Activated naive CD8-positive, alpha-beta T cell treated with anti-CD3 and anti-CD28 coated beads, Interleukin-2, amount 50 U/mL, for 16 hours (primary cell): ENCODE data around the gene KCNIP1.

ENCODE experiments used
- DNase-seq: peaks from one replicate; pipeline ENCODE4 v3.0.0-alpha.2; 2020; ENCODE audit warnings: low read depth, low spot score

Gene KCNIP1

GRCh38 chr5:170483701-170484458, 19.9 kb upstream of the KCNIP1 start:
- no peak for DNase-seq

DNA sequence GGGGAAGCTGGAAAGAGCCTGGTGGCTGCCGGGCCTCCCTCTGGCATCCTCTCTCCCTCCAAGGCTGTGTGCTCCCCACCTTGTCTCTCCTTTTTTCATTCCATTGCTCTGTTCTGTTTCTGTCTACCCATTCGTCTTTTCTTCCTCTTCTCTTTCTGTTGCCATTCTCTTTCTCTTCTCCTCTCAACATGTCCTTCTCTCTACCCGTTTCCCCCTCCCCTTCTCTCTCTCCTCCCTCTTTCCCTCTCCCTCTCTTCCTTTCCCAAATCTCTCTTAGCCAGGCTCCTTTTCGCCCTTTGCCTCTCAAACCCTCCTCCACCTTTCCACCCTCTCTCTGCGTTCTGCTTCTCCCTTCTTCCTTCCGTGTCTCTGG, 19.4 kb upstream of the KCNIP1 start:
- DNase-seq, result no peak

DNA sequence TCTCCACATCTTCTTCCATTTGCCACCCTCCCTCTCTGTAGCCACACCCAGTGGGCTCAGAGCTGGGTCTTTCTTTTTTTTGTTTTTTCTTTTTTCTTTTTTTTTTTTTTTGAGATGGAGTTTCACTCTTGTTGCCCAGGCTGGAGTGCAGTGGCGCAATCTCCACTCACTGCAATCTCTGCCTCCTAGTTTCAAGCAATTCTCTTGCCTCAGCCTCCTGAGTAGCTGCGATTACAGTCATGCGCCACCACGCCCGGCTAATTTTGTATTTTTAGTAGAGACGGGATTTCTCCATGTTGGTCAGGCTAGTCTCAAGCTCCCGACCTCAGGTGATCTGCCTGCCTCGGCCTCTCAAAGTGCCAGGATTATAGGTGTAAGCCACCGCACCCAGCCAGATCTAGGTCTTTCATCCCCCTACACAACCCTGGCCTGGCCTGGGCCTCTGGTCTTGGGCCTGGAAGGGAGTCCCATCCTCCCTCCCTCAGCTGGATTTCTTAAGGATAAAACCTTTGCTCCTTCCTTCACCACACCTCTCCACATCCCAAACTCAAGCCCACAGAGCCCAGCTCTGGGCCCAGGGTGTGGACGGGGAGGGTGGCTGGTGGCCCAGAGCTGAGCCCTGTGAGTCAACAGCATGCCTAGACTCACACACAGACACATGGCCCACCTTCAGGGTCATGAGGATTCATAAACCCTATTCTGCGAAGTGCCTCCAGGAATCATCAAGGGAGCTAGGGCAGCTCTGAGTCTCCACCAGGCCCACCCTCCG, 18.8 kb upstream of the KCNIP1 start:
- no peak for DNase-seq

DNA sequence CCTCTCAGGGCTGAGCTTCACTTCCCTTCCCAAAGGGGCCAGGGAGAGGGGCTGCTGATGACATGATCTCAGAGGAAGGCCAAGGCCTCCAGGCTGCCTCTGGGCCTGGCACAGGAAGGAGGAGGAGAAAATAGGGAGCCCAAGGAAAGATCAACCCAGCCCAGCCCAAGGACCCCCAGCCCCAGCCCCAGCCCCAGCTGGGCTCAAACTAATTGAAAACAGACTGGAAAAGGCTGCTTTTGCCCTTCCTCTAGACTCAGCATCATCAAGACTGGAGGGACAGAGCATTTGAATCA, 18.3 kb upstream of the KCNIP1 start:
- no peak for DNase-seq

- DNase-seq, result no peak
Observed at GRCh38 chr5:170486371-170486770, 17.4 kb upstream of the KCNIP1 start.

DNA sequence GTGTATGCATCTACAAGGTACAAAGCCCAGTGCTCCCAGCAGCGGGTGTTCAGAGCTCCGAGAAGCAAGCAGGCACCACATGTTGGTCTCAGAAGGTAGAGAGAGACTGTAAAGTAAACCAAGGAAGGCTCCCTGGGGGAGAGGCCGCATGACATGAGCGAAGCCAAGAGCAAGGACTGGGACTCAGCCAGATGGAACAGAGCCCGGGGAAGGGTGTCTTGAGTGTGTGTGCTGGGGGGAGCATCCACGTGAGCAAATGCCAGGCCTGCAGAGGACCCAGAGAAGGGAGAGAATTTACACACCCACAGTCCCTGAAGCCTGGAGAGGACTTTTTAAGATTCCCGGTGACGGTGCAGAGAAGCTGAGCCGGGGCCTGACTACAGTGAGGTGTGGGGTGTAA, 15.2 kb upstream of the KCNIP1 start:
- DNase-seq, result no peak

DNA sequence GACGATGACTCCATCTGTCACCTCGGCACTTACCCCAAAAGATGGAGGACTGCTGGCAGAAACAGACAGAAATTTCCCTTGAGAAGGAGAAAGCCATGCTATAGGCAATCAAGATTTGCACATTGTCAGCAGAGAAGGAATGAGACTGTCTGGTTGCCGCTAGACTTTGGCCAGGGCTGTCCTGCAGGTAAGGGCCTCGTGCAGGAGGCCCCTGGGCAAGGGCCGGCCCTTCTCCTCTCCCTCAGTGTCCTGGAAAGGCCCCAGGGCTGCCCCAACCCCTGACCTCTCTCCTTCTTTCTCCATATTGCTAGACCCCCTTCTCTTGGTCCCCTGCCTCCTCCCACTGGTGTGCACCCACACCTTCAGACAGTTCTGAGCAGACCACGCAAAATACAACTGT, 14.6 kb upstream of the KCNIP1 start:
- no peak for DNase-seq

DNA sequence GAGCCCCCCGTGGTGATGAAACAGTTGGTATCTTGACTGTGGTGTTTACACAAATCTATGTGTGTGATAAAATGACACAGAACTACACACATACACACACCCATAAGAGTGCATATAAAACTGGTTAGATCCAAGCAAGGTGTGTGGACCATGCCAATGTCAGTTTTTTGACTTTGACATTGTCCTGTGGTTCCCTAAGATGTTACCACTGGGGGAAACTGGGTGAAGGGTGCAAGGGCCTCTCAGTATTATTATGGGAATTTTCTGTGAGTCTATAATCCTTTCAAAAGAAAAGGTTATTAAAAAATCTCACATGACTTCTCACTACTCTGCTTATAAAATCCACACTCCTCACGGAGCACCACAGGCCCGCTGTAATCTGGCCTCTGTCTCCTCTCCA, 13.4 kb upstream of the KCNIP1 start:
- DNase-seq, result no peak

- no peak for DNase-seq
Observed at GRCh38 chr5:170491479-170491878, 12.3 kb upstream of the KCNIP1 start.

- no peak for DNase-seq
Observed at GRCh38 chr5:170493028-170493820, 10.6 kb upstream of the KCNIP1 start.

DNA sequence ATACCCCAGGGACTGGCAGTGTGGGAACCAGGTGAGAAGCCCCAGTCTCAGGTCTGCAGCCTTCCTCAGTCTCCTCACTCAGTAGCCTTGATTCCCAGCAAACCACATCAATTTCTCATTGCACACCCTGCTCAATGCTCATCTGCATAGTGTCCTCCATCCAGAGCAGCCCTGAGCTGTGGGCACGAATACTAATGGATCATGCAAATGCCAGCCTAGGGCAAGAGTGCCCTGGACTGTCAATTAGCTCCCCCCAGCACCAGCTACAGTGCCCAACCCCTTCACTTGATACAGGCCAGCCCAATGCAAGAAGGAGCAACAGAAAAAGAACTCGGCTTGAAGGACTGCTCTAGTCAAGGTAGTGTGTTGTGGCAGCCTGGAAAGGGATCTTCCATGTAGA, 9.8 kb upstream of the KCNIP1 start:
- no peak for DNase-seq

- no peak for DNase-seq
Observed at GRCh38 chr5:170495825-170496661, 7.8 kb upstream of the KCNIP1 start.

- no peak for DNase-seq
Observed at GRCh38 chr5:170496662-170497028, 7.2 kb upstream of the KCNIP1 start.

DNA sequence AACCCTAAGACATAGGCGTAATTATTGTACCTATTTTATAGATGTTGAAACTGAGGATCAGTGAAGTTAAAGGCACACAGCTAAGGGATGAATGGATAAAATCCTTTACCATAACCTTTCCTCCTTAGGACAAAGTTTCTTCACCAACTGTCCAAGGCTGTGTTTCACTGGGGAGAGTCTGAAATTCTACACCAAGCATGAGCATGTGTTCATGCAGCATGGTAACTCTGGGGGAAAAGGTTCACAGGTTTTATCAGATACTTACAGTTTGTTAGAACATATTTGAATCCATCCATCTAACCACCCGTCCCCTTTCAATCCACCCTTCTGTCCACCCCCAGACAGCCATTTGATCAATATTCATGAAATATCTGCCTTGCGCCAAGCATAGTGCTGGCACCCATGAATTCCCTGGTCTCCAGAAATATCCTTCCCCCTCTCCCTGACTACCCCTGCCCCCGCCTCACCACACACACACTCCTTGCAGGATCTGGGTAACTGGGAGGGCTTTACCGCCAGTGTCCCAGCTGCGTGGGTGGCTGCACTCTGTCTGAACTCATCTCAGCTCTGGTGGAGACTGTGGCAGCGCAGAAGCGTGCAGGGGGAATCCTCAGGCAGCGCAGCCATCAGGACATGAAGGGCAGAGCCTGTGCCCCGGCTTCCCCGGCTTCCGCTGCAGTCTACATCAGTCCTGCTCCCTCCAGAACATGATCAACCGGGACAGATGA, 6.3 kb upstream of the KCNIP1 start:
- no peak for DNase-seq

GRCh38 chr5:170498811-170499351, 4.9 kb upstream of the KCNIP1 start:
- no peak for DNase-seq

- no peak for DNase-seq
Observed at GRCh38 chr5:170499621-170500020, 4.2 kb upstream of the KCNIP1 start.

GRCh38 chr5:170501361-170501760, 2.5 kb upstream of the KCNIP1 start:
- DNase-seq, result no peak

- DNase-seq, result no peak
Observed at GRCh38 chr5:170501931-170502330, 1.9 kb upstream of the KCNIP1 start.

- DNase-seq, result no peak
Observed at GRCh38 chr5:170504616-170505266, 921 bp downstream of the KCNIP1 start.

- DNase-seq, result no peak
Observed at GRCh38 chr5:170508036-170508435, 4.2 kb downstream of the KCNIP1 start.
